K562 (cell line): Measurements from ENCODE around the gene HSD17B1. TPM values are rescaled to one million over a fixed set of nuclear protein-coding genes. Genes with fewer than 3 reads are reported as not detected.

Experiments
- CHD2 ChIP-seq: IDR thresholded peaks from 2 replicates; pipeline ENCODE4 v1.6.1; 2011; ENCODE audit warnings: low read depth, low read length
- ELF1 ChIP-seq: fragments of 200-800 bp; sonication (Bioruptor generic); IDR thresholded peaks from 2 replicates; pipeline ENCODE4 v1.6.1; 2016; ENCODE audit warnings: missing genetic modification characterization, missing compliant biosample characterization
- EP300 ChIP-seq: IDR thresholded peaks from 2 replicates; pipeline ENCODE4 v1.6.1; 2012; ENCODE audit warnings: low read length, improper control_type of control experiment
- JUN ChIP-seq, 2 experiments: sonication (generic) in 1 of 2; formaldehyde crosslinking in 1 of 2; IDR thresholded peaks; 2 replicates each; pipeline versions ENCODE4 v1.6.1 to v1.8.0; 2012 to 2022; ENCODE audit warnings: borderline replicate concordance in 2 of 2, mild to moderate bottlenecking in 2 of 2, improper control_type of control experiment in 1 of 2, low read depth in 1 of 2, low read length in 1 of 2, missing genetic modification reagents in 1 of 2
- MAX ChIP-seq: sonication (generic); formaldehyde crosslinking; IDR thresholded peaks from 2 replicates; pipeline ENCODE4 v1.9.0; 2022; ENCODE audit warnings: mild to moderate bottlenecking, missing genetic modification reagents
- MTA2 ChIP-seq: fragments of 450-650 bp; IDR thresholded peaks from 2 replicates; pipeline ENCODE4 v1.6.1; 2016; ENCODE audit warnings: low read depth
- MTA3 ChIP-seq: fragments of 450-650 bp; formaldehyde crosslinking; IDR thresholded peaks from 2 replicates; pipeline ENCODE4 v1.6.1; 2017; ENCODE audit warnings: mild to moderate bottlenecking, borderline replicate concordance
- NR2C1 ChIP-seq, 2 experiments: fragments of 450-650 bp; IDR thresholded peaks; 2 replicates each; pipeline ENCODE4 v1.6.1; 2017; ENCODE audit warnings: mild to moderate bottlenecking in 2 of 2, antibody characterized with exemption in 1 of 2, inconsistent platforms in 1 of 2, missing compliant biosample characterization in 1 of 2, missing genetic modification characterization in 1 of 2
- POLR2A ChIP-seq: fragments of 450-650 bp; conservative IDR thresholded peaks from 2 replicates; pipeline ENCODE4 v1.6.1; 2016
- RBM39 ChIP-seq: fragments of 200-400 bp; formaldehyde crosslinking; optimal IDR thresholded peaks from 2 replicates; pipeline ENCODE3; 2018; ENCODE audit warnings: low read depth, low read length
- SMARCC2 ChIP-seq: fragments of 450-650 bp; IDR thresholded peaks from 2 replicates; pipeline ENCODE4 v1.6.1; 2017; ENCODE audit warnings: antibody characterized with exemption, moderate library complexity, mild to moderate bottlenecking, low read depth
- STAT6 ChIP-seq: sonication (generic); formaldehyde crosslinking; IDR thresholded peaks from 2 replicates; pipeline ENCODE4 v1.8.1; 2023; ENCODE audit warnings: mild to moderate bottlenecking, missing genetic modification reagents
- TEAD1 ChIP-seq, 2 experiments: fragments of 450-650 bp in 1 of 2; sonication (generic) in 1 of 2; formaldehyde crosslinking; IDR thresholded peaks; 2 replicates each; pipeline versions ENCODE4 v1.4.0 to v1.8.0; 2020 to 2022; ENCODE audit warnings: mild to moderate bottlenecking in 2 of 2, missing genetic modification reagents in 1 of 2
- TOE1 ChIP-seq, 2 experiments: fragments of 450-650 bp in 1 of 2; sonication (generic) in 1 of 2; formaldehyde crosslinking in 1 of 2; IDR thresholded peaks; 2 replicates each; pipeline versions ENCODE4 v1.7.1 to v1.8.0; 2016 to 2022; ENCODE audit warnings: borderline replicate concordance in 2 of 2, mild to moderate bottlenecking in 2 of 2, antibody characterized with exemption in 1 of 2, inconsistent platforms in 1 of 2, low read depth in 1 of 2, missing genetic modification reagents in 1 of 2, moderate library complexity in 1 of 2
- UBTF ChIP-seq, 2 experiments: IDR thresholded peaks; 2 replicates each; pipeline ENCODE4 v1.6.1; 2012; ENCODE audit warnings: improper control_type of control experiment in 2 of 2, low read depth in 2 of 2, low read length in 2 of 2, borderline replicate concordance in 1 of 2
- USF2 ChIP-seq: sonication (generic); formaldehyde crosslinking; IDR thresholded peaks from 2 replicates; pipeline ENCODE4 v1.5.0; 2020; ENCODE audit warnings: missing genetic modification reagents
- ZNF239 ChIP-seq: fragments of 250-450 bp; sonication (Bioruptor Pico); IDR thresholded peaks from 2 replicates; pipeline ENCODE4 v1.4.0; 2020; ENCODE audit warnings: mild to moderate bottlenecking
- ZNF263 ChIP-seq: sonication (generic); formaldehyde crosslinking; IDR thresholded peaks from 2 replicates; pipeline ENCODE4 v1.8.0; 2022; ENCODE audit warnings: mild to moderate bottlenecking, missing genetic modification reagents, borderline replicate concordance
- polyA plus RNA-seq, 8 experiments: library from polyadenylated mRNA; depleted of rRNA in 4 of 8; stranded (reverse) in 5 of 8; unstranded in 3 of 8; fragments of >200 nt; fragmentation: Nextera tagmentation in 2 of 8; fragmentation: Illumina TruSeq in 1 of 8; extraction: Ambion mirVana in 2 of 8; extraction: Trizol in 1 of 8; gene quantifications; 2 replicates each; pipeline versions ENCODE4 v1.2.1 to v1.2.3, GENCODE V29; 2011 to 2014; ENCODE audit warnings: inconsistent platforms in 1 of 8, missing spikeins in 1 of 8
- total RNA-seq, 7 experiments: library from RNA; depleted of rRNA in 6 of 7; stranded (reverse); fragments of >200 nt in 6 of 7; fragmentation: Illumina TruSeq in 2 of 7; extraction: Trizol in 2 of 7; gene quantifications; 2 replicates each; pipeline versions ENCODE4 v1.2.1 to v1.2.3, GENCODE V29; 2011 to 2021; ENCODE audit warnings: low replicate concordance in 1 of 7

HSD17B1 gene
- total and polyA plus RNA-seq, 9 of the 15 experiments (the other 6 are each of a cell fraction or from before 2014, with no cell fraction given), result 0.55 to 21.1 (median 3.6) TPM

GRCh38 chr17:42536048-42536371 is 16.7 kb upstream of the HSD17B1 start, which contains the start of gene NAGLU (continued):
- peak in 1 of 2 experiments; percentile 7; a peak in 1 of 4 replicates for TF ChIP-seq UBTF (IDR thresholded peaks at IDR 0.05; ENCODE audit: borderline replicate concordance in 1 of 2, low read depth in 2 of 2, low read length in 2 of 2)
- TF ChIP-seq MTA2, result no peak
- TF ChIP-seq EP300, result peak; percentile 42; the same call in 1 of the 2 replicates
- 0 out of 4 replicates have a peak, but pooled peaks of 1 of the 2 experiments have one; percentile 11 for TF ChIP-seq TEAD1 (CRISPR knock-in tag; IDR thresholded peaks at IDR 0.05)
- no peak for TF ChIP-seq ZNF263 (CRISPR knock-in tag)
- peak; percentile 49; the same call in 1 of the 2 replicates for TF ChIP-seq CHD2
- peak; percentile 78 for TF ChIP-seq POLR2A
- peak; percentile 98 for TF ChIP-seq USF2 (CRISPR knock-in tag)
- TF ChIP-seq JUN (IDR thresholded peaks at IDR 0.05; ENCODE audit: borderline replicate concordance, low read depth, low read length), result peak; percentile 39; the same call in 1 of the 2 replicates
- TF ChIP-seq JUN (CRISPR knock-in tag; IDR thresholded peaks at IDR 0.05; ENCODE audit: borderline replicate concordance), result no peak
- TF ChIP-seq MAX (CRISPR knock-in tag), result peak; percentile 84
- peak; percentile 93 for TF ChIP-seq TOE1 (IDR thresholded peaks at IDR 0.05; ENCODE audit: borderline replicate concordance)
- TF ChIP-seq TOE1 (CRISPR knock-in tag; IDR thresholded peaks at IDR 0.05; ENCODE audit: borderline replicate concordance, low read depth), result no peak
- TF ChIP-seq SMARCC2, result no peak
- no peak for TF ChIP-seq STAT6 (CRISPR knock-in tag)
- no peak; the same call in 1 of the 2 replicates for TF ChIP-seq MTA3
- TF ChIP-seq ELF1 (tag), result peak; percentile 98
- TF ChIP-seq NR2C1 (IDR thresholded peaks at IDR 0.05), result peak; percentile 35; the same call in 1 of the 2 replicates
- TF ChIP-seq NR2C1 (tag; IDR thresholded peaks at IDR 0.05), result no peak
- TF ChIP-seq ZNF239 (CRISPR knock-in tag), result 0 out of 2 replicates have a peak, but pooled peaks have one; percentile 26
- TF ChIP-seq RBM39, result no peak
